Colonic mucosa (tissue), 4 donors: Measurements from ENCODE around the gene RIC3. TPM values are rescaled to one million over a fixed set of nuclear protein-coding genes. Genes with fewer than 3 reads are reported as not detected.

Experiments
- DNase-seq: peaks from one replicate; pipeline ENCODE4 v3.0.0-alpha.2; 2020
- H3K27ac ChIP-seq: fragments of 200-600 bp; one replicate; pipeline ENCODE4 v1.8.0; 2021
- H3K27me3 ChIP-seq: fragments of 200-600 bp; one replicate; pipeline ENCODE4 v1.8.0; 2021
- H3K36me3 ChIP-seq: fragments of 200-600 bp; one replicate; pipeline ENCODE4 v1.8.0; 2021
- H3K4me1 ChIP-seq: fragments of 200-600 bp; one replicate; pipeline ENCODE4 v1.8.0; 2021; ENCODE audit warnings: mild to moderate bottlenecking
- H3K4me3 ChIP-seq: fragments of 200-600 bp; one replicate; pipeline ENCODE4 v1.8.0; 2021
- H3K9ac ChIP-seq, 2 donors: one replicate each; pipeline ENCODE4 v1.7.0; 2013; ENCODE audit warnings: control low read depth in 2 of 2, low read depth in 2 of 2, low read length in 2 of 2
- H3K9me3 ChIP-seq: fragments of 200-600 bp; one replicate; pipeline ENCODE4 v1.8.0; 2021
- CTCF ChIP-seq: fragments of 200-600 bp; IDR thresholded peaks from one replicate; pipeline ENCODE4 v1.8.0; 2022; ENCODE audit warnings: antibody characterized with exemption, mild to moderate bottlenecking
- intact Hi-C: fragments of 100-400 bp; cut with DNase I; formaldehyde crosslinking; loops from one replicate; pipeline ENCODE4 v1.14.1; 2022
- total RNA-seq, 2 donors: library from RNA; stranded (reverse); fragmentation: NEBNext Ultra II Directional in 1 of 2; extraction: Animal tissue kit (Norgen Biotek cat#: 25700) in 1 of 2; gene quantifications; one replicate each; pipeline ENCODE4 v1.2.1, GENCODE V29; 2021
- donor health status: healthy.
- donor health status: DM: no; HTN: no; CAD: no.
- donor health status: DM: no; HTN: no; CAD: no.

The RIC3 gene
- total RNA-seq, 2 donors from 2014 or later = 0.79 to 2.0 TPM

DNA sequence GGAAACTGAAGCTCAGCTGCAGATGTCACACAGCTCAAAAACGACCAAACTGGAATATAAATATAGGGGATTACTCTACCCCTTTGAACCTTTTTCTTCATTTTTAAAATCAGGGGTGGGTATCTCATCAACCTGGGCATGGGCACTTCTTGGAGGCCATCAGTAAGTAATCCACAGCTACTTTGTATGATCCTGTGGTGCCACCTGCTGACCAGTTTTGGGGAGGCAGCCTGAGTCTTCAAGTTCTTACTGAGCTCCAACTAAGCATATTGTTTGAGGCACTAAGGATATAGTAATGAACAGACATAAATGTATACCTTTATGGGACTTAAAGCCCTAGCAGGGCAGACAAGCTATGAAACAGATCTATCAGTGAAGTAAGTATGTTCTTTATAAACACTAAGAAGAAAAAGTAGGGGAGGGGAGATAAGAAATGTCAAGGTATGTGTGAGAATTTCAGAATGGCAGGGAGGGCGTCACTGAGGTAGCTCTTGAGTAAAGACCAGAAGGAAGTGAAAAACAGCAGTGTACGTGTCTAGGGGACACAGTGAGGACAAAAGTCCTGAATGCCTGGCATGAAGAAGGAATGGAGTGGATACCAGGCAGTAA is 69.4 kb downstream of the RIC3 start:
- no peaks in the 10 kb centered on the region for H3K9me3 ChIP-seq
- intact Hi-C loops = loop anchor here (5.0 to 10.0 kb wide), 3 partner anchors 67 to 995 kb away; no protein-coding TSS in a partner anchor
- DNase-seq = peak; percentile 84
- no peaks in the 10 kb centered on the region for H3K36me3 ChIP-seq
- no peak overlapping the region for H3K4me3 ChIP-seq
- peak; percentile 67 for TF ChIP-seq CTCF
- H3K27ac ChIP-seq = no peak overlapping the region
- H3K4me1 ChIP-seq = no peaks in the 10 kb centered on the region
- H3K9ac ChIP-seq = no peak overlapping the region
- no peaks in the 10 kb centered on the region for H3K27me3 ChIP-seq

GRCh38 chr11:8098879-8099278 is 69.9 kb downstream of the RIC3 start:
- intact Hi-C loops = loop anchor here (5.0 to 10.0 kb wide), 3 partner anchors 67 to 994 kb away; no protein-coding TSS in a partner anchor
- DNase-seq = peak; percentile 10
- Histone ChIP-seq H3K9me3 (no peaks in the 10 kb centered on the region), H3K9ac (no peak overlapping the region), H3K4me1 (no peaks in the 10 kb centered on the region), H3K27ac (no peak overlapping the region), H3K27me3 (no peaks in the 10 kb centered on the region), H3K36me3 (no peaks in the 10 kb centered on the region), H3K4me3 (no peak overlapping the region)
- no peak for TF ChIP-seq CTCF

GRCh38 chr11:8098361-8098760 is 70.5 kb downstream of the RIC3 start:
- no peak for TF ChIP-seq CTCF
- H3K4me1 ChIP-seq = no peaks in the 10 kb centered on the region
- no peaks in the 10 kb centered on the region for H3K36me3 ChIP-seq
- H3K27me3 ChIP-seq = no peaks in the 10 kb centered on the region
- H3K4me3 ChIP-seq = no peak overlapping the region
- DNase-seq = no peak
- H3K9ac ChIP-seq = no peak overlapping the region
- H3K9me3 ChIP-seq = no peaks in the 10 kb centered on the region
- H3K27ac ChIP-seq = no peak overlapping the region
- intact Hi-C loops = loop anchor here (5.0 to 10.0 kb wide), 3 partner anchors 66 to 994 kb away; no protein-coding TSS in a partner anchor

GRCh38 chr11:8097926-8098325 is 70.9 kb downstream of the RIC3 start:
- H3K9ac ChIP-seq = no peak overlapping the region
- intact Hi-C loops = loop anchor here (5.0 to 10.0 kb wide), 3 partner anchors 66 to 993 kb away; no protein-coding TSS in a partner anchor
- no peaks in the 10 kb centered on the region for H3K27me3 ChIP-seq
- H3K27ac ChIP-seq = no peak overlapping the region
- no peaks in the 10 kb centered on the region for H3K36me3 ChIP-seq
- H3K4me3 ChIP-seq = no peak overlapping the region
- H3K4me1 ChIP-seq = no peaks in the 10 kb centered on the region
- peak; percentile 15 for DNase-seq
- H3K9me3 ChIP-seq = no peaks in the 10 kb centered on the region
- no peak for TF ChIP-seq CTCF

DNA sequence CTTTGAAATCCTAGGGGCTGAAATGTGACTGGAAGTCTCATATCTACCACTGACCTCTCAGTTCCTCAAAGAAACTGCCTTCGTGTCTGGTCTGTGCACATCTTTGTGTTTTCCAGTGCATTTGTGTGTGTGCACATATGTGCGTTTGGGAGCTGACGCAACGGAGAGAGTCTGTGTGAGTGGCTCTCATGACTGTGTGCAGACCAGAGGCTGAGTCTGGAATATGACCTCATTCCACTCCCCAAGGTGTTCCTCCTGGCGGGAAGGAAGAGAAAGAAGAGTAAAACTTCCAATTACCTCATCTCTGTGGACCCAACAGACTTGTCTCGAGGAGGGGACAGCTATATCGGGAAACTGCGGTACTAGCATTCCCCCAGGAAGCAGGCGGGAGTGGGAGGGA is 71.4 kb downstream of the RIC3 start:
- TF ChIP-seq CTCF = no peak
- Histone ChIP-seq H3K27ac (no peak overlapping the region), H3K9ac (no peak overlapping the region), H3K27me3 (no peaks in the 10 kb centered on the region), H3K9me3 (no peaks in the 10 kb centered on the region), H3K36me3 (no peaks in the 10 kb centered on the region), H3K4me3 (no peak overlapping the region), H3K4me1 (no peaks in the 10 kb centered on the region)
- DNase-seq = no peak
- intact Hi-C loops = loop anchor here (5.0 to 10.0 kb wide), 3 partner anchors 65 to 993 kb away; no protein-coding TSS in a partner anchor
